Measurements from ENCODE around the gene CACNG1. TPM values are rescaled to one million over a fixed set of nuclear protein-coding genes. Genes with fewer than 3 reads are reported as not detected.

CACNG1 gene
- total and polyA plus RNA-seq, 2 donors (not counting 1 experiment from before 2014, with no cell fraction given), result not detected

GRCh38 chr17:67055041-67055443 is 10.7 kb downstream of the CACNG1 start:
- H3K9ac ChIP-seq (ENCODE audit: insufficient read depth, low read length), result no peak overlapping the region
- no peaks in the 10 kb centered on the region for H3K9me3 ChIP-seq (ENCODE audit: control insufficient read depth, insufficient read depth, low read depth, low read length)
- H3K27me3 ChIP-seq (ENCODE audit: control insufficient read depth, insufficient read depth, low read length), result no peaks in the 10 kb centered on the region
- H3K79me2 ChIP-seq (ENCODE audit: control insufficient read depth, insufficient read depth, low read length), result no peaks in the 10 kb centered on the region
- DNase-seq (ENCODE audit: low read depth in 2 of 2), result no peak
- no peaks in the 10 kb centered on the region for H4K20me1 ChIP-seq (ENCODE audit: control insufficient read depth, extremely low read depth, insufficient read depth, low read length)
- H3K4me3 ChIP-seq (replicated peaks in 1 of 4; ENCODE audit: control extremely low read depth in 1 of 4, insufficient read depth in 1 of 4, low read depth in 3 of 4, low read length in 4 of 4), result no peak overlapping the region
- TF ChIP-seq, protein P1, sequence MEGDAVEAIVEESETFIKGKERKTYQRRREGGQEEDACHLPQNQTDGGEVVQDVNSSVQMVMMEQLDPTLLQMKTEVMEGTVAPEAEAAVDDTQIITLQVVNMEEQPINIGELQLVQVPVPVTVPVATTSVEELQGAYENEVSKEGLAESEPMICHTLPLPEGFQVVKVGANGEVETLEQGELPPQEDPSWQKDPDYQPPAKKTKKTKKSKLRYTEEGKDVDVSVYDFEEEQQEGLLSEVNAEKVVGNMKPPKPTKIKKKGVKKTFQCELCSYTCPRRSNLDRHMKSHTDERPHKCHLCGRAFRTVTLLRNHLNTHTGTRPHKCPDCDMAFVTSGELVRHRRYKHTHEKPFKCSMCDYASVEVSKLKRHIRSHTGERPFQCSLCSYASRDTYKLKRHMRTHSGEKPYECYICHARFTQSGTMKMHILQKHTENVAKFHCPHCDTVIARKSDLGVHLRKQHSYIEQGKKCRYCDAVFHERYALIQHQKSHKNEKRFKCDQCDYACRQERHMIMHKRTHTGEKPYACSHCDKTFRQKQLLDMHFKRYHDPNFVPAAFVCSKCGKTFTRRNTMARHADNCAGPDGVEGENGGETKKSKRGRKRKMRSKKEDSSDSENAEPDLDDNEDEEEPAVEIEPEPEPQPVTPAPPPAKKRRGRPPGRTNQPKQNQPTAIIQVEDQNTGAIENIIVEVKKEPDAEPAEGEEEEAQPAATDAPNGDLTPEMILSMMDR (conservative IDR thresholded peaks at IDR 0.05 in 1 of 2, IDR thresholded peaks at IDR 0.05 in 1 of 2; ENCODE audit: low read depth in 1 of 2, low read length in 2 of 2), result no peak
- TF ChIP-seq EZH2 (IDR thresholded peaks at IDR 0.05; ENCODE audit: low read length, missing control alignments), result no peak
- H3K4me1 ChIP-seq (ENCODE audit: control insufficient read depth, extremely low read depth, insufficient read depth, low read length), result no peaks in the 10 kb centered on the region
- H3K4me2 ChIP-seq (ENCODE audit: extremely low read depth, insufficient read depth, low read length), result no peak overlapping the region
- H3K36me3 ChIP-seq (ENCODE audit: control insufficient read depth, insufficient read depth, low read length), result no peaks in the 10 kb centered on the region
- H2AFZ ChIP-seq (ENCODE audit: low read length), result no peak overlapping the region
- no peak overlapping the region for H3K27ac ChIP-seq (ENCODE audit: insufficient read depth, low read length)

DNA sequence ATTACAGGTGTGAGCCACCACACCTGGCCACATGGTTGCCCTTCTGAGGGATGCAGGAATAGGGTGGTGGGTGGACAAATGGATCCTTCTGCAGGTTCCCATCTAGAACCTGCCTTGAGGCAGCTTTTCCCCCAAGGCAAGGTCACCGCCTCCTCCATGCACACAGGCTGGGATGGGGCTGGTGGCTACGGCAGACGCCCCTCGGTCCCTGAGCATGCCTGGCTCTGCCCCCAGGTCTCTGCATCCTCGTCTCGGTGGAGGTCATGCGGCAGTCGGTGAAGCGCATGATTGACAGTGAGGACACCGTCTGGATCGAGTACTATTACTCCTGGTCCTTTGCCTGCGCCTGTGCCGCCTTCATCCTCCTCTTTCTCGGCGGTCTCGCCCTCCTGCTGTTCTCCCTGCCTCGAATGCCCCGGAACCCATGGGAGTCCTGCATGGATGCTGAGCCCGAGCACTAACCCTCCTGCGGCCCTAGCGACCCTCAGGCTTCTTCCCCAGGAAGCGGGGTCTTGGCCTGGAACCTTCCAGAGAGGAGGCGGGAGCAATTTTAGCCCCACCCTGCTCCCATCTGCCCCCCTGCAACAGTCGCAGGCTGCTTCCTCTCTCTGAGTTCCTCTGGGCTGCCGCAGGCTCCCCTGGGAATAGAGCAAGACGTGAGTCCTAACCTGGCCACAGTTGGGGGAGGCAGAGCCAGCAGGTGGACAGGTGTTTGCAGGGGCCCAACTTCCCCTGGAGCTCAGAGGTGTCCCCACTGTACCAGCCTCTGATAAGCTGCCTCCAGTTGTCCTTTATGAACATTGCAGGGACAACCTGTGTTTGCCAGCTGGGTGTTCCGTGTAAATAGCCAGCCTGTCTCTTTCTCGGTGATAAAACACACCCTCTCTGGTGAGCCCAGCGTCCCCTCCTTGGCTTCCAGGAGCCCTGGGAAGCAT is 11.7 kb downstream of the CACNG1 start:
- H4K20me1 ChIP-seq (ENCODE audit: control insufficient read depth, extremely low read depth, insufficient read depth, low read length), result no peaks in the 10 kb centered on the region
- TF ChIP-seq, protein P1 (conservative IDR thresholded peaks at IDR 0.05 in 1 of 2, IDR thresholded peaks at IDR 0.05 in 1 of 2; ENCODE audit: low read depth in 1 of 2, low read length in 2 of 2), result no peak
- TF ChIP-seq EZH2 (IDR thresholded peaks at IDR 0.05; ENCODE audit: low read length, missing control alignments), result no peak
- no peak overlapping the region for H3K4me2 ChIP-seq (ENCODE audit: extremely low read depth, insufficient read depth, low read length)
- H3K4me3 ChIP-seq (replicated peaks in 1 of 4; ENCODE audit: control extremely low read depth in 1 of 4, insufficient read depth in 1 of 4, low read depth in 3 of 4, low read length in 4 of 4), result no peak overlapping the region
- H3K9me3 ChIP-seq (ENCODE audit: control insufficient read depth, insufficient read depth, low read depth, low read length), result no peaks in the 10 kb centered on the region
- no peak overlapping the region for H3K9ac ChIP-seq (ENCODE audit: insufficient read depth, low read length)
- H2AFZ ChIP-seq (ENCODE audit: low read length), result no peak overlapping the region
- DNase-seq (ENCODE audit: low read depth in 2 of 2), result no peak
- H3K27me3 ChIP-seq (ENCODE audit: control insufficient read depth, insufficient read depth, low read length), result no peaks in the 10 kb centered on the region
- no peaks in the 10 kb centered on the region for H3K79me2 ChIP-seq (ENCODE audit: control insufficient read depth, insufficient read depth, low read length)
- no peaks in the 10 kb centered on the region for H3K36me3 ChIP-seq (ENCODE audit: control insufficient read depth, insufficient read depth, low read length)
- no peak overlapping the region for H3K27ac ChIP-seq (ENCODE audit: insufficient read depth, low read length)
- H3K4me1 ChIP-seq (ENCODE audit: control insufficient read depth, extremely low read depth, insufficient read depth, low read length), result no peaks in the 10 kb centered on the region

DNA sequence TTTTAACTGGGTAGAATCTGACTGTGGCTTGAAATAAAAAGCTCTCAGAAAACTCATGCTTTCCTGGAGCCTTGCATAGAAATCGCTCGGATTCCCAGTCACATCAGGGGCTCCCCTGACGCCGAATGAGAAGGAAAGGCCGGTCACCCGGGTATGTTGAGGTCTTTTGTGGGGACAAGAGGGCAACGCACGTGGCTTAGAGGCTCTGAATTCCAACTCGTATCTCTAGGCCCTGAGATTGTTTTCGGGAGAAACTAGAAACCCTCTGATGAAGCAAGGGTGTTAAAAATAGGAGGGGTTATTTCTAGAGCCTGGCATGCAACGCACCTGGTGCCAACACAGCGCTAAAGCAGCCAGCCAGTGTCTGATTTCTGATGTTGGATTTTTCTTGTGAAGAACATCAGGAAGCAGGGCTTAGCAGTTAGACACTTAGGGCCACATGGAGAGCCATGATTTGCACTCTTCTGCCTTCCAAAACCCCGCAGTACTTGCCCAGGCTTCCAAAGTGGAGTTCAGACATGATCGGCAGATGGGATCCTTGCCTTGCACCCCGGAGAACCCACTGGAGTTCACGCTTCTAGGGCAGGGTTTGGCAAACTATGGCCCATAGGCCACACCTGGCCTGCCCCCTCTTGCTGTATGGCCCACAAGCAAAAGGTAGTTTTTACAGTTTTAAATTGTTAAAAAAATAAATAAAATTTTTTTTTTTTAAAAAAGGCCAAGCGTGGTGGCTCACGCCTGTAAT is 12.6 kb downstream of the CACNG1 start:
- H3K9ac ChIP-seq (ENCODE audit: insufficient read depth, low read length), result no peak overlapping the region
- H3K27me3 ChIP-seq (ENCODE audit: control insufficient read depth, insufficient read depth, low read length), result no peaks in the 10 kb centered on the region
- no peak for TF ChIP-seq EZH2 (IDR thresholded peaks at IDR 0.05; ENCODE audit: low read length, missing control alignments)
- TF ChIP-seq, protein P1 (conservative IDR thresholded peaks at IDR 0.05 in 1 of 2, IDR thresholded peaks at IDR 0.05 in 1 of 2; ENCODE audit: low read depth in 1 of 2, low read length in 2 of 2), result no peak
- H3K4me1 ChIP-seq (ENCODE audit: control insufficient read depth, extremely low read depth, insufficient read depth, low read length), result no peaks in the 10 kb centered on the region
- no peak for DNase-seq (ENCODE audit: low read depth in 2 of 2)
- H3K36me3 ChIP-seq (ENCODE audit: control insufficient read depth, insufficient read depth, low read length), result no peaks in the 10 kb centered on the region
- no peaks in the 10 kb centered on the region for H4K20me1 ChIP-seq (ENCODE audit: control insufficient read depth, extremely low read depth, insufficient read depth, low read length)
- no peak overlapping the region for H2AFZ ChIP-seq (ENCODE audit: low read length)
- no peaks in the 10 kb centered on the region for H3K79me2 ChIP-seq (ENCODE audit: control insufficient read depth, insufficient read depth, low read length)
- no peaks in the 10 kb centered on the region for H3K9me3 ChIP-seq (ENCODE audit: control insufficient read depth, insufficient read depth, low read depth, low read length)
- no peak overlapping the region for H3K4me2 ChIP-seq (ENCODE audit: extremely low read depth, insufficient read depth, low read length)
- H3K27ac ChIP-seq (ENCODE audit: insufficient read depth, low read length), result no peak overlapping the region
- no peak overlapping the region for H3K4me3 ChIP-seq (replicated peaks in 1 of 4; ENCODE audit: control extremely low read depth in 1 of 4, insufficient read depth in 1 of 4, low read depth in 3 of 4, low read length in 4 of 4)

Data from fibroblast of lung (primary cell).